Measurements from ENCODE around the gene HOXD13. TPM values are rescaled to one million over a fixed set of nuclear protein-coding genes. Genes with fewer than 3 reads are reported as not detected.

HOXD13 gene
- total and polyA plus RNA-seq, 2 of the 8 experiments (the other 6 are each of a cell fraction or from before 2014, with no cell fraction given) = not detected

GRCh38 chr2:176104316-176105077 lies 12.0 kb downstream of the HOXD13 start (continued):
- no peak for TF ChIP-seq GABPA (IDR thresholded peaks at IDR 0.05; ENCODE audit: borderline replicate concordance, insufficient read depth, low read length)
- no peak for TF ChIP-seq TAF7 (optimal IDR thresholded peaks at IDR 0.05; ENCODE audit: borderline replicate concordance, low read depth, low read length)
- peak; percentile 29; the same call in 1 of the 2 replicates for TF ChIP-seq MAX (IDR thresholded peaks at IDR 0.05)
- TF ChIP-seq CTCF (IDR thresholded peaks at IDR 0.05; ENCODE audit: control extremely low read depth in 1 of 3, insufficient read depth in 1 of 3, low read depth in 1 of 3, low read length in 3 of 3) = no peak
- TF ChIP-seq CBX8 (IDR thresholded peaks at IDR 0.05; ENCODE audit: borderline replicate concordance, low read depth, low read length) = peak; percentile 95; the same call in 1 of the 2 replicates
- no peak for TF ChIP-seq NANOG (IDR thresholded peaks at IDR 0.05; ENCODE audit: insufficient read depth, low read depth, low read length, poor library complexity, severe bottlenecking)
- TF ChIP-seq GTF2F1 (IDR thresholded peaks at IDR 0.05; ENCODE audit: borderline replicate concordance, low read depth, low read length) = no peak
- TF ChIP-seq JUND (IDR thresholded peaks at IDR 0.05; ENCODE audit: low read length) = no peak
- no peak for TF ChIP-seq ATF3 (IDR thresholded peaks at IDR 0.05; ENCODE audit: insufficient read depth, low read depth, low read length)
- no peak for TF ChIP-seq POLR2AphosphoS5 (IDR thresholded peaks at IDR 0.05; ENCODE audit: low read depth, low read length)
- no peak for TF ChIP-seq KDM5A (IDR thresholded peaks at IDR 0.05; ENCODE audit: low read length)
- TF ChIP-seq KDM4A (IDR thresholded peaks at IDR 0.05; ENCODE audit: low read depth, low read length, severe bottlenecking) = peak; percentile 77
- TF ChIP-seq CHD2 (IDR thresholded peaks at IDR 0.05; ENCODE audit: low read length) = no peak
- TF ChIP-seq RXRA (IDR thresholded peaks at IDR 0.05; ENCODE audit: insufficient read depth, low read depth, low read length) = no peak
- TF ChIP-seq CEBPB (IDR thresholded peaks at IDR 0.05; ENCODE audit: low read depth, low read length) = no peak
- no peak for TF ChIP-seq ATF2 (IDR thresholded peaks at IDR 0.05; ENCODE audit: low read length)
- no peak for TF ChIP-seq FOSL1 (IDR thresholded peaks at IDR 0.05; ENCODE audit: insufficient read depth, low read depth, low read length)
- TF ChIP-seq SIN3A (conservative IDR thresholded peaks at IDR 0.05 in 1 of 2, IDR thresholded peaks at IDR 0.05 in 1 of 2; ENCODE audit: low read depth in 1 of 2, low read length in 2 of 2) = no peak
- TF ChIP-seq SP4 (IDR thresholded peaks at IDR 0.05; ENCODE audit: low read length) = no peak

Measured in H1 (cell line).